Tibial artery (tissue), 4 donors: Measurements from ENCODE around the gene LSMEM2.

Source experiments
- DNase-seq, 2 donors: peaks; one replicate each; pipeline ENCODE4 v3.0.0-alpha.2; 2019
- H3K27ac ChIP-seq, 2 donors: fragments of 200-600 bp; sonication (generic) in 1 of 2; 1 replicate in 1 of 2; 2 replicates in 1 of 2; pipeline ENCODE4 v1.5.1; 2018 to 2019; ENCODE audit warnings: mild to moderate bottlenecking in 1 of 2
- H3K27me3 ChIP-seq, 2 donors: fragments of 200-600 bp; sonication (generic) in 1 of 2; one replicate each; pipeline versions ENCODE4 v1.5.1 to v1.6.0; 2016 to 2019
- H3K36me3 ChIP-seq, 3 donors: fragments of 200-600 bp; sonication (generic) in 2 of 3; one replicate each; pipeline ENCODE4 v1.5.1; 2016 to 2019; ENCODE audit warnings: mild to moderate bottlenecking in 2 of 3
- H3K4me1 ChIP-seq, 4 donors: fragments of 200-600 bp; sonication (generic) in 2 of 4; 1 replicate in 3 of 4; 2 replicates in 1 of 4; pipeline ENCODE4 v1.5.1; 2016 to 2019
- H3K4me3 ChIP-seq, 2 donors: fragments of 200-600 bp; sonication (generic) in 1 of 2; 1 replicate in 1 of 2; 2 replicates in 1 of 2; pipeline ENCODE4 v1.5.1; 2018 to 2019; ENCODE audit warnings: mild to moderate bottlenecking in 2 of 2
- H3K9me3 ChIP-seq, 3 donors: fragments of 200-600 bp; sonication (generic) in 1 of 3; one replicate each; pipeline ENCODE4 v1.5.1; 2016 to 2019
- intact Hi-C: fragments of 100-400 bp; cut with DNase I; formaldehyde crosslinking; loops from one replicate; pipeline ENCODE4 v1.15.0; 2023; ENCODE audit warnings: low total_unique reads
- TF ChIP-seq, protein P1 (sequence below), 2 experiments: fragments of 200-600 bp in 1 of 2; fragments of 450-650 bp in 1 of 2; IDR thresholded peaks; one replicate each; pipeline ENCODE4 v1.5.1; 2017 to 2019; ENCODE audit warnings: antibody characterized with exemption in 2 of 2, mild to moderate bottlenecking in 1 of 2, moderate library complexity in 1 of 2

The LSMEM2 gene

DNA sequence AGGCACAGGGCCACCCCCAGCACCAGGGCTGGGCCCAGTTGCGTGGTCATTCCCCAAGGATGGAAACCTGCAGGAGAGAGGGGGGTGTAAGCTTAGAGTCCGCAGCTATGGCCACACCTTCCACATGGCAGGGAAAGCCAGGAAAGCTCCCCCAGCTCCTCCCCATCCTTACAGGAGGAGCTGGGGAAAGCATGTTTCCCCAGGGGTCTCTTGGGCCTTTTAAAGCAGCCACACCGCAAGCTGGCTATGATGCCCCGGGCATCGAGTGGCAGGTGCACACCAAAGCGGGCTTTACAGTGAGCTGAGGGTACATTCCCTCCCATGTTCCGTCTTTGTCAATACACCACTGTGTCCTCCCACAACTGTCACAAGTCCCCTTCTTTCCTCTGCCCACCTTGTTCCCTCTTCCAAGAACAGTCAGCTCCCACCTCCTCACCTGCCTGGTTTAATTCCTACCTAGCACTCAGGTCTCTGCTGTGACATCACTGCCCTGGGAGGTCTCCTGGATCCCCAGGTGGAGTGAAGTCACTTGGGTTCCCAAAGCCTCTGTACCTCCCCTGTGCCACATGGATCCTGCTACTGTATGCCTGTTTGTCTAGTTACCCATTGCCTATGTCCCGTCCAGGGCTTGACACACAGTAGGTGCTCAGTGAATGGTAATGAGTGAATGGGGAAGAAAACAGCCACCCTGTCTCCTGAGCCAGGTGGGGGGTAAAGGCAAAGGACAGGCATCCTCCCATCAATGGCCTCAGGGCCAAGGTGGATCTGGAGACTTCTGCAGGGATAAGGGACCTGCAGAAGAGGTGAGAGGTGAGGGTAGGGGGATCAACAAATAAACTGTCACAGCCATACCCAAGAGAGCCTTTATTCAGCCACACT lies 16.9 kb downstream of the LSMEM2 start:
- intact Hi-C loops = no loop called here
- H3K4me1 ChIP-seq = peaks cover 8 to 47% (median 45%) of the 10 kb centered on the region in 4 donors

DNA sequence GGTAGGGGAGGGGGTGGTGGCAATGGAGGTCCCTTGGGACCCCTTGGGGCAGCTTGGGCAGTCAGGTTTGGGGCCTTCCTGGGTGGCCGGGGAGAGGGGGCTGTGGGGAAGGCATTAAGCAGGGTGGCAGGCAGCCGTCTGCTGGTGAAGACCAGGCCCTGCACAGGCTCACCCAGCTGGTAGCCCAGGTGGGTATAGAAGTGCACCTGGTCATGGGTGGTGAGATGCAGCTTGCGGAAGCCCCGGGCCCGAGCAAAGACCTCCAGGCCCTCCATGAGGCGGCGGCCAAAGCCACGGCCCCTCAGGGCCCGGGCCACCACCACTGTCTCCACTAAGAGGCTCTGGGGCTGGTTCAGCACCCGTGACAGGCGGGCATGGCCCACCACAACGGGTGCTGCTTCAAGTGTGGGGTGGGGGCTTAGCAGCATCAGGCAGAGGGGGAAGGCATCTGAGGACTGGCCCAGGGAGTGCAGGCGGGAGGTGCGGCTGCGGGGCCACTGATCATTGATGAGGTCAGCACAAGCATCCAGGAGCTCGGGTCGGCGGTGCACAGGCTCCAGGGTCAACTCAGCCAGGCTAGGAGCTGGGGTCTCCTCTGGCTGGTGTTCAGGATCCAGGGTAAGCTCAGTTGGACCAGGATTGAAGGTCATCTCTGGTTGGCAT lies 18.0 kb downstream of the LSMEM2 start:
- DNase-seq = no peak
- H3K4me1 ChIP-seq = peaks cover 8 to 42% (median 39%) of the 10 kb centered on the region in 4 donors
- no peaks in the 10 kb centered on the region for H3K9me3 ChIP-seq
- intact Hi-C loops = no loop called here
- no peak overlapping the region for H3K27ac ChIP-seq
- TF ChIP-seq, protein P1, sequence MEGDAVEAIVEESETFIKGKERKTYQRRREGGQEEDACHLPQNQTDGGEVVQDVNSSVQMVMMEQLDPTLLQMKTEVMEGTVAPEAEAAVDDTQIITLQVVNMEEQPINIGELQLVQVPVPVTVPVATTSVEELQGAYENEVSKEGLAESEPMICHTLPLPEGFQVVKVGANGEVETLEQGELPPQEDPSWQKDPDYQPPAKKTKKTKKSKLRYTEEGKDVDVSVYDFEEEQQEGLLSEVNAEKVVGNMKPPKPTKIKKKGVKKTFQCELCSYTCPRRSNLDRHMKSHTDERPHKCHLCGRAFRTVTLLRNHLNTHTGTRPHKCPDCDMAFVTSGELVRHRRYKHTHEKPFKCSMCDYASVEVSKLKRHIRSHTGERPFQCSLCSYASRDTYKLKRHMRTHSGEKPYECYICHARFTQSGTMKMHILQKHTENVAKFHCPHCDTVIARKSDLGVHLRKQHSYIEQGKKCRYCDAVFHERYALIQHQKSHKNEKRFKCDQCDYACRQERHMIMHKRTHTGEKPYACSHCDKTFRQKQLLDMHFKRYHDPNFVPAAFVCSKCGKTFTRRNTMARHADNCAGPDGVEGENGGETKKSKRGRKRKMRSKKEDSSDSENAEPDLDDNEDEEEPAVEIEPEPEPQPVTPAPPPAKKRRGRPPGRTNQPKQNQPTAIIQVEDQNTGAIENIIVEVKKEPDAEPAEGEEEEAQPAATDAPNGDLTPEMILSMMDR (IDR thresholded peaks at IDR 0.05) = no peak
- H3K36me3 ChIP-seq = peaks cover 0 to 9% (median 0%) of the 10 kb centered on the region in 3 donors
- no peak overlapping the region for H3K4me3 ChIP-seq
- no peaks in the 10 kb centered on the region for H3K27me3 ChIP-seq

More for the DNA sequence above, 16.9 kb downstream of the LSMEM2 start:
- no peaks in the 10 kb centered on the region for H3K9me3 ChIP-seq
- H3K4me3 ChIP-seq = no peak overlapping the region
- peaks cover 0 to 9% (median 0%) of the 10 kb centered on the region in 3 donors for H3K36me3 ChIP-seq
- H3K27me3 ChIP-seq = no peaks in the 10 kb centered on the region
- TF ChIP-seq, protein P1 (IDR thresholded peaks at IDR 0.05) = no peak
- DNase-seq = no peak
- no peak overlapping the region for H3K27ac ChIP-seq

DNA sequence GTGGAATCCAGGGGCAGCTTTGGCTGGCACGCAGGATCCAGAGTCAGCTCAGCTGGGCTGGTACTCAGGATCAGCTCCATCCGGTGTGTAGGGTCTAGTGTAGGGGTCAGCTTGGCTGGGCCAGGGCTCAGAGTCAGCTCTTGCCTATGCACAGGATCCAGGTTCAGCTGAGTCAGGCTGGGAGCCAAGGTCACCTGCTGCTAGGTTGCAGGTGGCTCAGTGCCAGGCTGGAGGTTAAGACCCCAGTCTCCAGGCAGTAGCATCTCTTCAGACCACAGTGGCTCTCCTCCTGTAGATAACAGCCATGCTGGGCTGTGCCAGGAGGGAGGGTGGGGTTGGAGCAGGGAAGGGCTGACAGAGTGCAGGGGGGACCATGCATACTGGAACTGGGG lies 18.5 kb downstream of the LSMEM2 start:
- DNase-seq = no peak
- peaks cover 0 to 9% (median 0%) of the 10 kb centered on the region in 3 donors for H3K36me3 ChIP-seq
- no peaks in the 10 kb centered on the region for H3K27me3 ChIP-seq
- H3K4me3 ChIP-seq = no peak overlapping the region
- H3K4me1 ChIP-seq = peaks cover 8 to 42% (median 39%) of the 10 kb centered on the region in 4 donors
- TF ChIP-seq, protein P1 (IDR thresholded peaks at IDR 0.05) = no peak
- intact Hi-C loops = no loop called here
- H3K27ac ChIP-seq = peak overlapping the region in 1 of 2 donors; percentile 93
- H3K9me3 ChIP-seq = no peaks in the 10 kb centered on the region

DNA sequence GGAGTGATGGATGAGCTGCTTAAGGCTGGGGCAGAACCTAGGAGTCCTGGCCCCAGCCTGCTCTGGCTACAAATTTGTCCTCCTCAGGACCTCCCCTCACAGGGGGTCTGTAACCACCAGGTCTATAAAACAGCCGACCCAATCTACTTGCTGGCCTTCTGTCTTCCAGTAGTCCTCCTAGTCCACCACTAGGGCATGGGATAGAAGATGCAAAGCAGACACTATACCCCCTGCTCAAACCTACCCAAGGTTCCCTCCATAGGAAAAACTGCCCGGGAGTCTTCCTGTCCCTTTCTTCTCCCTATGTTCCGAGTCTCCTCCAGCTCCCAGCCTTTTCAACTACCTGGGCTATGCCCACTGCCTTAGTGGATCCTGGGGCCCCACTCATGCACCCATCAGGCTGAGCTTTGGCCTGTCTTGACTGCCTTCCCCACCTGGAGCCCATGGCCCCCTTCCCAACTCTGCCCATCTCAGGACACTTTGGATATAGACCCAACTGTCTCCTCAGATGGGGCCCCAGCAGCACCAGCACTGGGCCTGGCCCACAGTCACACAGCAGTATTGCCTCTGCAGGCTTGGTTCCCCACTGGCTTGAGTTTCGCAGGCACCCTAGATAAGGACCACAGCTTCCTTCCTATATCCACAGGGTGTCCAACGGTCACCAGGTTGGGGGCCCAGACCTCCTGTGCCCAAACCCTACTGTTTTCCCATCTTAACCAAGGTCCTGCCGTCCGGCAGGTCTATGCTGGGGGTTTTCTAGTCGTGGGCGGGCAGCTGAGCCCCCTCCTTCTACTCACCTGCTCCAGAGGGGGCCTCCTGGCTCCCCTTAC lies 19.2 kb downstream of the LSMEM2 start:
- TF ChIP-seq, protein P1 (IDR thresholded peaks at IDR 0.05) = peak in 1 of 2 experiments; percentile 5
- H3K27me3 ChIP-seq = no peaks in the 10 kb centered on the region
- peaks cover 8 to 40% (median 33%) of the 10 kb centered on the region in 4 donors for H3K4me1 ChIP-seq
- peak overlapping the region; percentile 90 to 93 for H3K27ac ChIP-seq
- peaks cover 0 to 9% (median 0%) of the 10 kb centered on the region in 3 donors for H3K36me3 ChIP-seq
- H3K9me3 ChIP-seq = no peaks in the 10 kb centered on the region
- intact Hi-C loops = no loop called here
- H3K4me3 ChIP-seq = peak overlapping the region; percentile 61 to 86
- no peak for DNase-seq
